K562 (cell line): ENCODE data around the gene USP11. TPM values are rescaled to one million over a fixed set of nuclear protein-coding genes. Genes with fewer than 3 reads are reported as not detected.
"Not testable (repeated sequence)": the region's sequence is repeated elsewhere in the genome, so short reads cannot be mapped to it uniquely, and the experiment has no call there.

Experiments
- ATAC-seq: fragments of 200-7000 bp; cut with Tn5 transposase; 3 replicates; pipeline ENCODE4 v1.9.1; 2020; ENCODE audit warnings: moderate library complexity
- BruUV-seq: library from RNA; stranded (reverse); fragments of 400-500 nt; replicated peaks from 2 replicates; lab custom pipeline; 2021; lab: Mats Ljungman, UMichigan
- CTCF ChIA-PET: fragments of 300-600 bp; formaldehyde crosslinking; extraction: SDS; loops from one replicate; lab custom pipeline; 2021; ENCODE audit warnings: low intra/inter-chr PET ratio; lab: Yijun Ruan, JAX
- POLR2A ChIA-PET: fragments of 300-600, 350-650 bp; sonication (Branson Sonifier 250); formaldehyde crosslinking; extraction: SDS; loops from one replicate; lab custom pipeline; 2021; ENCODE audit warnings: antibody characterized with exemption, inconsistent platforms; lab: Yijun Ruan, JAX
- DNase-seq, 4 experiments: peaks; one replicate each; pipeline versions ENCODE4 v3.0.0 to v3.0.0-alpha.2; 2011 to 2018; ENCODE audit warnings: low spot score in 3 of 4, mixed read lengths in 3 of 4; ENCODE audit errors: extremely low read depth in 1 of 4
- FAIRE-seq: peaks from 2 replicates; lab custom pipeline; 2011; peaks lifted over from hg19 to GRCh38; lab: Jason Lieb, UNC
- H2AFZ ChIP-seq: 2 replicates; pipeline ENCODE4 v1.6.0; 2011; ENCODE audit warnings: low read depth, low read length, control low read depth, inconsistent platforms
- H3K27ac ChIP-seq: fragments of 200-600 bp; 3 replicates; pipeline ENCODE4 v1.8.0; 2011; ENCODE audit warnings: low read depth, mild to moderate bottlenecking, control low read depth, inconsistent platforms, low read length, moderate library complexity, mixed read lengths; ENCODE audit errors: extremely low read depth
- H3K27me3 ChIP-seq, 2 experiments: fragments of 300-600 bp in 1 of 2; 2 replicates in 1 of 2; 3 replicates in 1 of 2; pipeline versions ENCODE4 v1.6.0 to v1.8.0; 2011; ENCODE audit warnings: inconsistent platforms in 2 of 2, low read length in 2 of 2, mild to moderate bottlenecking in 1 of 2, mixed read lengths in 1 of 2, moderate library complexity in 1 of 2; ENCODE audit not compliant: control insufficient read depth in 2 of 2, insufficient read depth in 2 of 2
- H3K36me3 ChIP-seq: fragments of 300-600 bp; 3 replicates; pipeline ENCODE4 v1.8.0; 2011; ENCODE audit warnings: mild to moderate bottlenecking, low read length, inconsistent platforms; ENCODE audit not compliant: control insufficient read depth, insufficient read depth
- H3K4me1 ChIP-seq, 2 experiments: fragments of 200-600 bp in 1 of 2; replicated peaks in 1 of 2; 2 replicates in 1 of 2; 3 replicates in 1 of 2; pipeline versions ENCODE4 v1.5.1 to v1.8.0; 2011; ENCODE audit warnings: inconsistent platforms in 2 of 2, low read length in 2 of 2, mild to moderate bottlenecking in 1 of 2, mixed read lengths in 1 of 2, moderate library complexity in 1 of 2; ENCODE audit not compliant: control insufficient read depth in 2 of 2, insufficient read depth in 2 of 2
- H3K4me2 ChIP-seq: 2 replicates; pipeline ENCODE4 v1.6.1; 2011; ENCODE audit warnings: low read length, control low read depth, inconsistent platforms, mixed read lengths; ENCODE audit not compliant: insufficient read depth
- H3K4me3 ChIP-seq: fragments of 200-600 bp; sonication (generic), shearing (Covaris generic); 2 replicates; pipeline ENCODE4 v1.5.1; 2016; ENCODE audit warnings: control low read depth, inconsistent platforms
- H3K79me2 ChIP-seq: fragments of 200-600 bp; 3 replicates; pipeline ENCODE4 v1.8.0; 2011; ENCODE audit warnings: low read length, inconsistent platforms; ENCODE audit not compliant: control insufficient read depth, insufficient read depth
- H3K9ac ChIP-seq, 2 experiments: 2 replicates each; pipeline versions ENCODE4 v1.6.0 to v1.6.1; 2011; ENCODE audit warnings: low read depth in 2 of 2, low read length in 2 of 2, control low read depth in 1 of 2, inconsistent platforms in 1 of 2, mild to moderate bottlenecking in 1 of 2, mixed read lengths in 1 of 2; ENCODE audit not compliant: insufficient read depth in 1 of 2
- H3K9me1 ChIP-seq: one replicate; pipeline ENCODE4 v1.6.0; 2011; ENCODE audit warnings: inconsistent platforms, mild to moderate bottlenecking, low read length, moderate library complexity; ENCODE audit not compliant: control insufficient read depth, insufficient read depth
- H3K9me3 ChIP-seq: replicated peaks from 2 replicates; pipeline ENCODE4 v1.5.1; 2011; ENCODE audit warnings: low read depth, low read length, inconsistent platforms; ENCODE audit not compliant: control insufficient read depth, insufficient read depth
- H4K20me1 ChIP-seq: replicated peaks from 2 replicates; pipeline ENCODE4 v1.6.1; 2011; ENCODE audit warnings: low read length, inconsistent platforms, mixed read lengths; ENCODE audit not compliant: control insufficient read depth, insufficient read depth
- CAMTA2 ChIP-seq: fragments of 250-450 bp; sonication (Bioruptor Pico); conservative IDR thresholded peaks from 2 replicates; pipeline ENCODE4 v1.5.1; 2022
- ELF2 ChIP-seq: fragments of 250-450 bp; sonication (Bioruptor Pico); IDR thresholded peaks from 2 replicates; pipeline ENCODE4 v1.5.0; 2021; ENCODE audit warnings: mild to moderate bottlenecking
- HCFC1 ChIP-seq: IDR thresholded peaks from 2 replicates; pipeline ENCODE4 v1.6.1; 2012; ENCODE audit warnings: low read depth, low read length, improper control_type of control experiment
- KDM1A ChIP-seq, 2 experiments: fragments of 450-650 bp; IDR thresholded peaks; 2 replicates each; pipeline ENCODE4 v1.6.1; 2016; ENCODE audit warnings: mild to moderate bottlenecking in 2 of 2
- MXI1 ChIP-seq: IDR thresholded peaks from 2 replicates; pipeline ENCODE4 v1.6.1; 2011; ENCODE audit warnings: low read depth, mild to moderate bottlenecking, improper control_type of control experiment, low read length
- NFIX ChIP-seq: fragments of 250-450 bp; sonication (Bioruptor Pico); IDR thresholded peaks from 2 replicates; pipeline ENCODE4 v1.4.0; 2020; ENCODE audit warnings: low read depth, mild to moderate bottlenecking, moderate library complexity
- PTTG1 ChIP-seq: fragments of 450-650 bp; IDR thresholded peaks from 2 replicates; pipeline ENCODE4 v1.6.1; 2016; ENCODE audit warnings: low read depth, mild to moderate bottlenecking, missing genetic modification characterization, missing compliant biosample characterization
- SAFB ChIP-seq: fragments of 200-400 bp; formaldehyde crosslinking; IDR thresholded peaks from 2 replicates; pipeline ENCODE4 v1.6.1; 2017; ENCODE audit warnings: low read depth, low read length, borderline replicate concordance
- SIX5 ChIP-seq, 2 experiments: IDR thresholded peaks; 2 replicates each; pipeline ENCODE4 v1.6.1; 2011; ENCODE audit warnings: low read length in 2 of 2, borderline replicate concordance in 1 of 2, low read depth in 1 of 2, mild to moderate bottlenecking in 1 of 2, moderate library complexity in 1 of 2; ENCODE audit not compliant: insufficient read depth in 1 of 2
- ZBED1 ChIP-seq: IDR thresholded peaks from 2 replicates; pipeline ENCODE4 v1.6.1; 2014
- ZNF384 ChIP-seq: IDR thresholded peaks from 2 replicates; pipeline ENCODE4 v1.6.1; 2012; ENCODE audit warnings: low read depth, low read length, improper control_type of control experiment
- ZNF586 ChIP-seq: fragments of 450-650 bp; formaldehyde crosslinking; conservative IDR thresholded peaks from 2 replicates; pipeline ENCODE4 v1.4.0; 2020; ENCODE audit warnings: mild to moderate bottlenecking, moderate library complexity
- WGBS: fragments of 100-300 bp; shearing (Covaris generic); methylation state at CpG from one replicate; pipeline ENCODE4 v1.1.6; 2016; ENCODE audit warnings: low coverage, mixed read lengths; ENCODE audit not compliant: insufficient coverage; ENCODE audit errors: missing lambda C conversion rate; 5-methylcytosine and 5-hydroxymethylcytosine counted together
- in situ Hi-C: fragments of 300-500 bp; cut with MboI; formaldehyde crosslinking; loops from 4 replicates; pipeline ENCODE4 v1.15.0; 2018; ENCODE audit warnings: inconsistent platforms, mixed read lengths
- intact Hi-C: fragments of 100-400 bp; cut with micrococcal nuclease; formaldehyde crosslinking; loops from 2 replicates; pipeline ENCODE4 v1.14.2; 2022
- polyA plus RNA-seq, 8 experiments: library from polyadenylated mRNA; depleted of rRNA in 4 of 8; stranded (reverse) in 5 of 8; unstranded in 3 of 8; fragments of >200 nt; fragmentation: Nextera tagmentation in 2 of 8; fragmentation: Illumina TruSeq in 1 of 8; extraction: Ambion mirVana in 2 of 8; extraction: Trizol in 1 of 8; gene quantifications; 2 replicates each; pipeline versions ENCODE4 v1.2.1 to v1.2.3, GENCODE V29; 2011 to 2014; ENCODE audit warnings: inconsistent platforms in 1 of 8, missing spikeins in 1 of 8
- total RNA-seq, 7 experiments: library from RNA; depleted of rRNA in 6 of 7; stranded (reverse); fragments of >200 nt in 6 of 7; fragmentation: Illumina TruSeq in 2 of 7; extraction: Trizol in 2 of 7; gene quantifications; 2 replicates each; pipeline versions ENCODE4 v1.2.1 to v1.2.3, GENCODE V29; 2011 to 2021; ENCODE audit warnings: low replicate concordance in 1 of 7
- TF ChIP-seq, protein P1 (sequence below): sonication (generic); IDR thresholded peaks from 2 replicates; pipeline ENCODE4 v1.6.1; 2016
- TF ChIP-seq, protein P2 (sequence below): fragments of 450-650 bp; formaldehyde crosslinking; IDR thresholded peaks from 2 replicates; pipeline ENCODE4 v1.4.0; 2020; ENCODE audit warnings: mild to moderate bottlenecking, moderate library complexity

Gene USP11
- total and polyA plus RNA-seq, 9 of the 15 experiments (the other 6 are each of a cell fraction or from before 2014, with no cell fraction given), result 2.5 to 29.0 (median 11.7) TPM

DNA sequence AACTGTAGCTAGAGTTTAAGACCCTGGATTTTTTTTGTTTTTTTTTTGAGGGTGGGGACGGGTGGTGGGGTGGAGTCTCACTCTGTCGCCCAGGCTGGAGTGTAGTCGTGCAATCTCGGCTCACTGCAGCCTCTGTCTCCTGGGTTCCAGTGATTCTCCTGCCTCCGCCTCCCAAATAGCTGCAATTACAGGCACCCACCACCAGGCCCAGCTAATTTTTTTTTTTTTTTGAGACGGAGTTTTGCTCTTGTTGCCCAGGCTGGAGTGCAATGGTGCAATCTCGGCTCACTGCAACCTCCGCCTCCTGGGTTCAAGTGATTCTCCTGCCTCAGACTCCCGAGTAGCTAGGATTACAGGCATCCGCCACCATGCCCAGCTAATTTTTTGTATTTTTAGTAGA is 51.8 kb downstream of the USP11 start:
- ATAC-seq, result peak; percentile 58
- H3K4me1 ChIP-seq, POLR2A ChIA-PET, H3K4me3 ChIP-seq, H3K9ac ChIP-seq: not testable (repeated sequence)
- peak; percentile 55 for TF ChIP-seq ZNF384
- TF ChIP-seq, all 486 proteins: peak for 1; not testable (repeated sequence) for 485
- H3K27me3 ChIP-seq, H3K27ac ChIP-seq, in situ Hi-C loops, H3K9me1 ChIP-seq, H3K4me2 ChIP-seq, H3K36me3 ChIP-seq, intact Hi-C loops, H3K79me2 ChIP-seq, H2AFZ ChIP-seq, DNase-seq, H3K9me3 ChIP-seq, FAIRE-seq, BruUV-seq, CTCF ChIA-PET, H4K20me1 ChIP-seq: not testable (repeated sequence)
- WGBS, result 7% methylated on average over 5 of the region's 10 CpGs

DNA sequence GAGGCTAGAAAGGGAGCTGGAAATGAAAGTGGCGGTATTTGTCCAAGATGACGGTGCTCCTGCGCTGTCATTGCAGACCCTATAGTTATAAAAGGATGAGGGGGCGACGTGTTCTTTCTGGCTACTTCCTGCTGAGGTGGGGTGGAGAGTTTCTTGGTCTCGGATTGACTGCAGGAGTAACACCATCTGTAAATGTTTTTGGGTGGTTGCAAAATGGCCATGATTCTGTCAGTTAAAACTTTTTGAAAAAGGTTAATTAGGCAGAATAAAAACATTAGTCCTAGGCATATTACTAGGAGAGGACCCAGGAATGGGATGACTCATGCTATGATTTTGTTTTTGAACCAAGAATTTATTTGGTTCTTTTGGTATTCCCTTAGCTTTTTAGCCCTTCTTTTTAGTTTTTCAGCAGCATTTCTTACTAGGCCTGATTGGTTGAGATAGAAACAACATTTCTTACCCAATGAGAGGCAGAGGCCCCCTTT is 53.1 kb downstream of the USP11 start:
- ChIA-PET CTCF (no interaction called here), POLR2A (interaction anchor here (0.7 kb wide), 1 partner anchor 149 kb away, joined by 3 read pairs; no protein-coding TSS in a partner anchor)
- WGBS, result 0% methylated on average over 5 of the region's 6 CpGs
- Histone ChIP-seq H3K4me3 (no peak overlapping the region), H4K20me1 (no peaks in the 10 kb centered on the region), H2AFZ (no peak overlapping the region), H3K4me2 (no peak overlapping the region), H3K79me2 (no peaks in the 10 kb centered on the region), H3K9me1 (no peaks in the 10 kb centered on the region), H3K4me1 (no peaks in the 10 kb centered on the region; a peak in 1 of 5 replicates), H3K9me3 (no peaks in the 10 kb centered on the region), H3K27ac (no peak overlapping the region), H3K36me3 (no peaks in the 10 kb centered on the region), H3K27me3 (peaks cover 0 to 5% of the 10 kb centered on the region in 2 experiments; a peak in 3 of 5 replicates), H3K9ac (no peak overlapping the region)
- FAIRE-seq (no peak), DNase-seq (no peak), ATAC-seq (no peak)
- in situ Hi-C loops, result no loop called here
- intact Hi-C loops, result no loop called here
- no TSS peak for BruUV-seq
- no peak for TF ChIP-seq ELF2 (CRISPR knock-in tag)
- TF ChIP-seq NFIX, result no peak
- no peak for TF ChIP-seq PTTG1 (tag)
- TF ChIP-seq ZNF586, result no peak
- no peak for TF ChIP-seq MXI1
- TF ChIP-seq CAMTA2 (CRISPR knock-in tag), result no peak
- TF ChIP-seq SAFB, result no peak
- no peak for TF ChIP-seq KDM1A (IDR thresholded peaks at IDR 0.05)
- TF ChIP-seq, protein P1, sequence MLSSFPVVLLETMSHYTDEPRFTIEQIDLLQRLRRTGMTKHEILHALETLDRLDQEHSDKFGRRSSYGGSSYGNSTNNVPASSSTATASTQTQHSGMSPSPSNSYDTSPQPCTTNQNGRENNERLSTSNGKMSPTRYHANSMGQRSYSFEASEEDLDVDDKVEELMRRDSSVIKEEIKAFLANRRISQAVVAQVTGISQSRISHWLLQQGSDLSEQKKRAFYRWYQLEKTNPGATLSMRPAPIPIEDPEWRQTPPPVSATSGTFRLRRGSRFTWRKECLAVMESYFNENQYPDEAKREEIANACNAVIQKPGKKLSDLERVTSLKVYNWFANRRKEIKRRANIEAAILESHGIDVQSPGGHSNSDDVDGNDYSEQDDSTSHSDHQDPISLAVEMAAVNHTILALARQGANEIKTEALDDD, result no peak
- TF ChIP-seq, protein P2, sequence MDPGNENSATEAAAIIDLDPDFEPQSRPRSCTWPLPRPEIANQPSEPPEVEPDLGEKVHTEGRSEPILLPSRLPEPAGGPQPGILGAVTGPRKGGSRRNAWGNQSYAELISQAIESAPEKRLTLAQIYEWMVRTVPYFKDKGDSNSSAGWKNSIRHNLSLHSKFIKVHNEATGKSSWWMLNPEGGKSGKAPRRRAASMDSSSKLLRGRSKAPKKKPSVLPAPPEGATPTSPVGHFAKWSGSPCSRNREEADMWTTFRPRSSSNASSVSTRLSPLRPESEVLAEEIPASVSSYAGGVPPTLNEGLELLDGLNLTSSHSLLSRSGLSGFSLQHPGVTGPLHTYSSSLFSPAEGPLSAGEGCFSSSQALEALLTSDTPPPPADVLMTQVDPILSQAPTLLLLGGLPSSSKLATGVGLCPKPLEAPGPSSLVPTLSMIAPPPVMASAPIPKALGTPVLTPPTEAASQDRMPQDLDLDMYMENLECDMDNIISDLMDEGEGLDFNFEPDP (CRISPR knock-in tag), result no peak
- TF ChIP-seq SIX5 (IDR thresholded peaks at IDR 0.05; ENCODE audit: borderline replicate concordance in 1 of 2, insufficient read depth in 1 of 2, low read depth in 1 of 2, low read length in 2 of 2), result no peak
- no peak for TF ChIP-seq HCFC1
- no peak for TF ChIP-seq ZBED1
